Activated T-cell treated with anti-CD3 and anti-CD28 coated beads, Interleukin-2, amount 50 U/mL, for 72 hours (primary cell): Measurements from ENCODE around the gene DPM2. TPM values are rescaled to one million over a fixed set of nuclear protein-coding genes. Genes with fewer than 3 reads are reported as not detected.
A peak's percentile ranks its signal among the peaks of the same experiment; 100 is the strongest.

Source experiments
- ATAC-seq, 2 donors: fragments of 150-1000 bp; cut with Tn5 transposase; replicated peaks in 1 of 2; 2 replicates each; pipeline ENCODE4 v1.10.0; 2021; ENCODE audit warnings: moderate library complexity in 2 of 2, mild to moderate bottlenecking in 1 of 2
- DNase-seq, 2 donors: peaks; one replicate each; pipeline ENCODE4 v3.0.0; 2021 to 2022; ENCODE audit warnings: mixed read lengths in 1 of 2
- H3K27ac Mint-ChIP-seq: one replicate; pipeline ENCODE4 v1.8.0; 2022; ENCODE audit warnings: mild to moderate bottlenecking, moderate library complexity, mixed read lengths
- H3K27me3 Mint-ChIP-seq: one replicate; pipeline ENCODE4 v1.8.0; 2022; ENCODE audit warnings: low read depth, mixed read lengths
- H3K36me3 Mint-ChIP-seq, 2 donors: one replicate each; pipeline ENCODE4 v1.8.0; 2022; ENCODE audit warnings: mixed read lengths in 2 of 2, mild to moderate bottlenecking in 1 of 2; ENCODE audit not compliant: insufficient read depth in 2 of 2
- H3K4me1 Mint-ChIP-seq: one replicate; pipeline ENCODE4 v1.8.0; 2022; ENCODE audit warnings: low read depth, mixed read lengths
- H3K4me3 Mint-ChIP-seq, 2 donors: one replicate each; pipeline ENCODE4 v1.8.0; 2022; ENCODE audit warnings: mild to moderate bottlenecking in 2 of 2, mixed read lengths in 2 of 2, moderate library complexity in 2 of 2
- H3K9me3 Mint-ChIP-seq, 2 donors: one replicate each; pipeline ENCODE4 v1.8.0; 2022; ENCODE audit warnings: mixed read lengths in 2 of 2
- total RNA-seq, 2 donors: library from RNA; stranded (reverse); gene quantifications; one replicate each; pipeline ENCODE4 v1.2.3, GENCODE V29; 2022

Gene DPM2
- total RNA-seq, 2 donors from 2014 or later, result 44.2 to 51.1 TPM

DNA sequence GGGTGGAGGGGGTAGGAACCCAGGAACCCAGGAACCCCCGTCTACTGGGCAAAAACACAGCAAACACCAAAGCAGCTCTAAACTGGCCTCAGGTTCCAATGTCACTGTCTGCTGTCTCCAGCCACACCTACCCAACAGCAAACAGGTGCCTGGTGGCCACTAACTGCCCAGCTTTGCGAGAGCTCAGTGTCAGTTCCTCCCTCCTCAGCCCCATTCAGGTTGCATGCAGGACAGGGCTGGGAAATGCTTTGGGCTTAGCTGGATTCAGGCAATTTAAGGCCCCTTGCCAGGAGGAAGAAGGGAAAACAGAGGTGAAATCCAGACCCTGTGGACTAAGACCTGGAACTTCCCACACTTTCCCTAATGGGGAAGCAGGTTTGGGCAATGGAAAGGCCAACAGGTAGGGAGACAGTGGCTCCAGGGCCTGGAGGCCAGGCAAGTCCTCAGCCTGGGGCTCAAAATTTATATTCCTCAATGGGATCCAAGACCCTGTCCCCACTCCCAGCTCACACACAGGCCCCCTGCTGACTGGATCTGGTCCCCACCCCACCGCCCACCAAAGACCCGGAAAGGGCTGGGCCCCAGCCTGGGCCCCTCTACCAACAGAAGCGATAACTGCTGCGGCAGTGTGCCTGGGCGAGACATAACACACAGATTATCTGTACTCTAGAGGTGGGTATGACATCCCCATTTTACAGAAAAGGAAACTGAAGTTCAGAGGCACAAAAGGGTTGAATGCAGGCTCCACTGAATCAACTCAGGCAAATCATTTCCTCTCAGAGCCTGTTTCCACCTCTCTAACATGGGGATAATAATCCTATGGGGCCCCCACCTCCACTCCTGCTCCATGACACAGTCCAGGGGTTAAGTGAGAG lies 39.6 kb upstream of the DPM2 start:
- peak overlapping the region; percentile 93 for H3K27ac Mint-ChIP-seq
- no peaks in the 10 kb centered on the region for H3K27me3 Mint-ChIP-seq
- H3K36me3 Mint-ChIP-seq, result peaks cover 3 to 12% of the 10 kb centered on the region in 2 donors
- ATAC-seq, result no peak
- peak overlapping the region; percentile 76 to 90 for H3K4me3 Mint-ChIP-seq
- peaks cover 62% of the 10 kb centered on the region for H3K4me1 Mint-ChIP-seq
- no peak for DNase-seq
- H3K9me3 Mint-ChIP-seq, result no peaks in the 10 kb centered on the region

DNA sequence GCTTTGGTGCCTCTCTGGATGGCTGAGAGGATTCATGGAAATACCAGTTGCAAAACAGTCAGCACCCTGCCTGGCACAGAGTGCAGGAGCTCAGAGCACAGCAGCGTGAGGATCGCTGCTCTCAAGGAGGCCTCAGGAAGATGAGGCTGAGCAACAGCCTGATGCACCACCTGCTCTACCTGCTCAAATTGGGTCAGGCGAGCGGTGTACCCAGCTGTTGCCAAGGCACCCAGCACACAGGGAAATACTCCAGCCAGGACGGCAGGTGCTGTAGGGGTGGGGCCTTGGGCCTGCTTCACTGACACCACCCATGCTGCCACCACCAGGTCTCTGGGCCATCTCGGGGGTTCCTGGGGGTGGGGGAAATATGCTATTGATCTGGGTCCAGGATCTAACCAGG lies 38.8 kb upstream of the DPM2 start:
- ATAC-seq, result no peak
- Mint-ChIP-seq H3K4me3 (peak overlapping the region; percentile 76 to 90), H3K27ac (no peak overlapping the region), H3K36me3 (peaks cover 3 to 14% of the 10 kb centered on the region in 2 donors), H3K27me3 (no peaks in the 10 kb centered on the region), H3K9me3 (no peaks in the 10 kb centered on the region), H3K4me1 (peaks cover 62% of the 10 kb centered on the region)
- DNase-seq, result no peak

DNA sequence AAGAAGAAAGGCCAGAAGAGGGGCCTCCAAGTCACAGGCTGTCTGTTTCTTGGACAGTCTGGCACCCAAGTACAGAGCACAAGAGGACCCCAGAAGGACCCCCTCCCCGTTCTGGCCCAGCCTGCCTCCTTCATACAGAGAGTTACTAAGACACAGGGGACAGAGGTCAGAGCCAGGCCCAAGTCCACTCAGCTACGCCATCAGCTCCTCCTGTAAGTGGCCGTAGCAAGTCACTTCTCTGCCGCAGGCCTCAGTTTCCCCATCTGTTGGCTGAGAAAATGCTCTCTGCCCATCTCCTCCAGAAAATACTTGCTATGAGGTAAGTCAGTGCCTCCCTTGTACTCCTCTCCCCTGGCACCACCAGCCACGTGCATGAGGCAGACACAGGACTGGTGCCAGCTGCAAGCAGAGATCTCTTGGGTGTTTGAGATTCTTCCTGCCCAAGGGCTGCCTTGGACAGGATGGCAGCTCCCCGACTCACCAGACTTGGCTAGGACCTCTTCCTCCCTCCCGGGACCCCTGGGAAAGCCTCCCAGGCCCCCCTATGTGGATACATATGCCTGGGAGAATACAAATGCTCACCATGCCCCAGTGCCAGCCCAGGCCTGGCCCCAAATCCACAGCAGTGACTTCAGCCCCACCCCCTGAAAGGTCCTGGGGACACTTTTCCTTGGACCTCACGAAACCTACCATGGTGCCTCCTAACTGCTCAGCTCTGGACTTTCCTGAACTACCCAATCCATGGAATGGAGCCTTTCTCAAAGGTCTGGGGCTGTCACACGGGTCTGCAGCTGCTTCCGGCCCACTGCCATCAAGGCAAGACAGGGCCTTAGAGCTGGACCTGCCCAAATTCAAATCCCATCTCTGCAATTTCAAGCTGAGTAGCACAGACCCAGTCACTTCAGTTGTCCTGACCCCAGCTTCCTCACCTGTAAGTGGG lies 38.0 kb upstream of the DPM2 start:
- Mint-ChIP-seq H3K27me3 (no peaks in the 10 kb centered on the region), H3K4me3 (peak overlapping the region; percentile 76 to 90), H3K27ac (peak overlapping the region; percentile 68), H3K9me3 (no peaks in the 10 kb centered on the region), H3K36me3 (peaks cover 3 to 13% of the 10 kb centered on the region in 2 donors), H3K4me1 (peaks cover 69% of the 10 kb centered on the region)
- no peak for DNase-seq
- ATAC-seq, result no peak

DNA sequence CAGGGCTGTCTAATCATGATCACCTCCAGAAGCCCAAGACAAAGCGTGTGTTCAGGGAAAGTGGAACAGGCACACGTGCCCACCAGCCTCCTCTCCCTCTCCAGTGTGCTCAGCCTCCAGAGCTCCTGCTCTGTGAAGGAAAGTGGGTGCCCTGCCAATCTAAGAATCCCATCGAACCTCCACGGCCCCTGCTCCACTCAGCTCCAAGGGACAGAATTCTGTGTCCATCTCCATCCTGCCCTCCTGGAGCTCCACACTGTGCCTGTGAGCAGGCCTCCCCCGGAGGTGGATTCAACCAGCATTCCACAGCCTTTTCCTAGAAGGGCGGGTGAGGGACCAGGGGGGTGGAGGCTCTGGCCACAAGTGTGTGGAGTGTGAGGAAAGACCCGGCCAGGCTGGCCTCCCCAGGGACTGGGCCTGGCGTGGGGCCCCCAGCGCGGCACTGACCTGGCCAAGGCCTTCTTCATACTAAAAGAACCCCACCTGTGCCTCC lies 37.2 kb upstream of the DPM2 start:
- H3K27ac Mint-ChIP-seq, result peak overlapping the region; percentile 76
- H3K9me3 Mint-ChIP-seq, result no peaks in the 10 kb centered on the region
- peaks cover 5 to 16% of the 10 kb centered on the region in 2 donors for H3K36me3 Mint-ChIP-seq
- ATAC-seq, result no peak
- H3K27me3 Mint-ChIP-seq, result no peaks in the 10 kb centered on the region
- H3K4me3 Mint-ChIP-seq, result peak overlapping the region; percentile 76 to 90
- H3K4me1 Mint-ChIP-seq, result peaks cover 77% of the 10 kb centered on the region
- no peak for DNase-seq

DNA sequence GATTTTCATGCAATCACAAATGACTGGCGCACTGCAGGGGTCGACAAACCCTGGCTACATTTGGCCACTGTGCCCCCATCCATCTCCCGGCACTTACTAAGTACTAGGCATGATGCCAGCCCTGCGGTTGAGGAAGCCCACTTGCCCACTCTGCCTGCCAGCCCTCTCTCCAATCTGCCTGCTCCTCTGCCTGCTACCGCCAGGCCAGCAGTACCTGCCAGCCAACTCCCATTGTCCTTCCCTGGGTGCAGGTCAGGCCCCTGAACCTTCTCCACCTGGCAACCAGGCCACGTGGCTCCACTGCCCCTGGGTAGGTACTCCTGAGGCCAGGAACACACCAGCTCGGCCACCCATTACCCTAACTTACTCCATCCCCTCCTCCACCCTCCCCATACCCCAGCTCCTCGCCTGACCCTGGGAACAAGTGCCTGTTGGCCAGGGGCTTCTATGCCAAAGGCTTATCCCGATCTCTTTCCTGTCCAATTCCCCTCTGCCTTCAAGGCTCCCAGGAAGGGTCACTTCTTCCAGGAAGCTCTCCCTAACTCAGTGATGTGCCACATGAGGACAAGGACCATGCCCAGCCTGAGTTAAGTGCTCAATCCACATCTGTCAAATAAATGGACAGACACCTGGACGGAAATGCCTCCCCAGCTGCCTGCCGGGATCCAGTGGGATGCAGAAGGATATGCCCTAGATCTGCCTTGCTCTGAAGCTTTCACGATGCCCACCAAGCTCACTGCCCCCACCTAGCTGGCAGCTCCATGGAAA lies 36.5 kb upstream of the DPM2 start:
- no peaks in the 10 kb centered on the region for H3K9me3 Mint-ChIP-seq
- no peak for DNase-seq
- H3K27ac Mint-ChIP-seq, result peak overlapping the region; percentile 76
- no peaks in the 10 kb centered on the region for H3K27me3 Mint-ChIP-seq
- peaks cover 5 to 16% of the 10 kb centered on the region in 2 donors for H3K36me3 Mint-ChIP-seq
- peak overlapping the region; percentile 76 to 90 for H3K4me3 Mint-ChIP-seq
- peaks cover 84% of the 10 kb centered on the region for H3K4me1 Mint-ChIP-seq
- ATAC-seq, result no peak

DNA sequence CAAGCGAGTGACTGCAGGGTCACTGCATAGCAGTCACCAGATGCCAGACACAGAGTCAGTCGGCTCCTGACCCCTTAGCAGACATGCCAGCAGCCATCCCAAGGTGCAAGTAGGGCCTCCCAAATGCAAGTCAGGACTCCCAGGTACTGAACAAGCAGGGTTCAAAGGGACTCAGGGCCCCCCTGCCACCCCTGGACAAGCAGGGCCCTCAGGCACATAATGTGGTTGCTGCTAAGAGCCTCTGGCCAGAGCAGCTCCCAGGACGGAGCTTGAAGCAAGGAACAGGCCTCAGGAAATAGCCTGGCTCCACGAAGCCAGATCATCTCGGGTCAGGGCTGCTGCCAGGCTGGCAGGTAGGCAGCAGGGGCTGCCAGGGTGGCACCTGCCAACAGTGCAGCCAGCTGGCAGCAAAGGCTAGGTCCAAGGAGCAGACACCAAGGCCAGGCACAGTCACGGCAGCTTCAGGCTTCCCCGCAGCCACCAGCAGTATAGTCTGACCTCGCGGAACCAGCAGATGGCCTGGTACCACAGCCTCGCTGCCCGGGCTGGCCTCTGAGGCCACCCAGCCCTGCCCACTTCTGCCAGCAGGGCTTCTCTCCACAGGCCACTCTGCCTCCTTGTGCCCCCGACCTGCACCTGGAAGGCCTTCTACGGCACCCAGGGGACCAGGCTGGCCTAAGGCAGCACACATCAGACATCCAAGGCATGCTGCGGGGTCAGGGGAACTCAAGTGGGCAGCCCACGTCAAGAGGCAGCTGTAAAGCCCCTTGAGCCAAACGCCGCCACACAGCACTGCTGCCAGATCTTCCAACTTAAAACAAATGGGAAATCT lies 35.7 kb upstream of the DPM2 start:
- H3K4me3 Mint-ChIP-seq, result peak overlapping the region; percentile 76 to 90

DNA sequence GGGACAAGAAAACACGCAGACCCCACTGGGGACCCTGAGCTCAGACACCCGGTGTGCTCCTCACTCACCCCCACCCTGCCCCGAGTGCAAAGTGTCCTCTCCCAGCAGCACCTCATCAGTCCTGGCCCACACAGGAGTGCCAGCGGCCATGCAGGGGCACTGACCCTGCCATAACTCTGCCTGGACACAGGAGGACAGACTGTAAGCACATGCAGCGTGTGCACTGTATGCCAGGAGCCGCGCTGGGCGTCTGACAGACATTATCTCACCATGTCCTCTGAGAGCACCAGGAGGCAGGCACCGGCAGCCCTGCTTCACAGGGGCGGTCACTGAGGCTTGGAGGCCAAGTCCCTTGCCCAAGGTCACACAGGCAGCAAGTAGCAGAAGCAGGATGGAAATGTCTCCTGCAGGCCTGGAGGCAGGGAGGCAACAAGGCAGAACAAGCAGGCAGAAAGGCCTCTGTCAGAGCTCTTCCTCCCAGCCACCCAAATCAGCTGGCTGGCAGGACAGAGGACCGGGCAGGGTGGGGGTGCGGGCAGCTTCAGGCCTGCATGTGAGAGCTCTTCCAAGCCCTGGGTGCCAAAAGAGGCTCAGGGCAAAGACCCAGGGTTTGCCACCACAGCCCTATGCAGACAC lies 34.7 kb upstream of the DPM2 start:
- DNase-seq (no peak), ATAC-seq (no peak)
- H3K9me3 Mint-ChIP-seq, result no peaks in the 10 kb centered on the region
- peaks cover 1 to 14% of the 10 kb centered on the region in 2 donors for H3K36me3 Mint-ChIP-seq
- no peaks in the 10 kb centered on the region for H3K27me3 Mint-ChIP-seq
- peaks cover 100% of the 10 kb centered on the region for H3K4me1 Mint-ChIP-seq
- peak overlapping the region; percentile 79 for H3K27ac Mint-ChIP-seq
- peak overlapping the region; percentile 76 to 90 for H3K4me3 Mint-ChIP-seq

More for the DNA sequence above, 35.7 kb upstream of the DPM2 start:
- no peaks in the 10 kb centered on the region for H3K27me3 Mint-ChIP-seq
- DNase-seq (no peak), ATAC-seq (no peak)
- peaks cover 1 to 16% of the 10 kb centered on the region in 2 donors for H3K36me3 Mint-ChIP-seq
- H3K27ac Mint-ChIP-seq, result peak overlapping the region; percentile 6
- peaks cover 92% of the 10 kb centered on the region for H3K4me1 Mint-ChIP-seq
- no peaks in the 10 kb centered on the region for H3K9me3 Mint-ChIP-seq

DNA sequence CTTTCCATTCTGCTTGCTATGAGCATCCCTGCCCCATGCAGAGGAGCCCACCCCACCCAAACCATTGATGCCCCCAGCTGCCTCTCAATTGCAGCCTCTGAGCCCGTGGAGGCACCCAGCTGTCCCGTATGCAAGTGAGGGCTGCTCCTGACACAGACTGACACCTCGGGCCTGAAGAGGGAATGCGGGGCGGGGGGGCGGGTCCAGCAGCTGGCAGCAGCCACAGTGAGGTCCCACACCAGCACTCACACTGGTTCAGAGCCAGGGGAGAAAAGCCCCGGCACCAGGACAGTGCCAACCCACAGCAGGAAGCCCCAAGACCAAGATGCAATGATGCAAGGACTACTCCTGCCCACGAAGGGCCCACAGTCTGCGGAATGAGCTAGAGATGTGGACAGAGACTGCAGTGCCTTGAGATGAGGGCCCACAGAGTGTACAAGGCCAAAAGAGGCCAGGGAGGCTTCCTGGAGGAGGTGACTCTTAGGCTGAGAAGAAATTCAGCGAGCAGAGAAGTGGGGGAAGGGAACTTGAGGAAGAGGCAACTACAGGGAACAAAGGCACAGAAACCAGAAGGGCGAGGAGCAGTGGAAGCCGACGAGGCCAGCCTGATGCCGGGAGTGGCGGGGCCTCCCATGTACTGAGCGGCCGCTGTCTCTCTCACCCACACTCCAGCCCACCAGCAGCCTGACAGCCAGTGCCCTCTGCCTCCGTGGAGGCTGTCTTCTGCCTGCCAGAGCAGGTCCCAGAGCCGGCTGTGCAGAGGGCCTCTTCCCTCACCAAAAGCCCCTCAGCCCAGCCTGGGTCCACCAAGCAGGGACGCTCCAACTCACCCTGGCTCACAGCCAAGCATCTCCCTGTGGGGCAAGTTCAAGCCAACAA lies 33.9 kb upstream of the DPM2 start:
- Mint-ChIP-seq H3K27me3 (no peaks in the 10 kb centered on the region), H3K4me1 (peaks cover 100% of the 10 kb centered on the region)

DNA sequence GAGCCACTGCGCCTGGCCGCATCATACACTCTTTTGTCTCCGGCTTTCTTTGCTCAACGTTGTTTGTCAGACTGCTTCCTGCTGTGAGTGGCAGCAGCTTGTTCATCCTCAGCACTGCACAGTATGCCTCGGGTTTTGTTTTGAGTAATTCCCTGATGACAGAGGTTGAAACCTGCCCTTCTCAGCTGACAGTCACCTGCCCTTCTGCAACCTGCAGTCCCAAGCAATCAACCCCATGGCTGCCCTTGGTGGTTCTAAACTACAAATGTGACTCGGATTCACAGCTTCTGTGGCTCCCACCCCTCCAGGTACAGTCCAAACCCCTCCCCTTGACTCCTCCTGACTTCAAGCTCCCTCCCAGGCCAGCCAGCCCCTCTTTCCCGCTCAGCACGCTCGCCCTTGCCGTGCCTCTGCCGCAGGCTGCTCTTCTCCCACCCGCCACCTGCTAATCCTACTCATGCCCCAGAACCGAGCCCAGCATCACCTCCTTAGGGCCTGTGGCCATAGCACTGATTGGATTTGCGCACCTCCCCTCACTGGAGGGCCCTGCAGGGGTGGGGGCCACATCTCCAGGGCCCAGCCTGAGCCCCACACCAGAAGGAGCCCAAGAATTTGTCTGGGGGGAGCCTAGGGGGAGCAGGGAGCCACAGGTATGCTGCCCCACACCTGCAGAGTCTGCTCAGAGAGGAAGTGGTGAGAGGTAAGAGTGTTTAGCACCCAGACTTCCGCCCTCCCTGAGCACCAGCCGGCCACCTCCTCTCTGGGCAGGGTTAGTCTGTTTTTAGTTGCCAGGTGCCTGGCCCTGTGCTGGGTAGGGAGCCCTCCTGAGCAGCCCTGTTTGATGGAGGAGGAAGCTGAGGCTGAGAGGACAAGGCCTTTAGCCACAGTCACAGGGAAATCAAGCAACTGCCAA lies 33.0 kb upstream of the DPM2 start:
- peaks cover 1 to 14% of the 10 kb centered on the region in 2 donors for H3K36me3 Mint-ChIP-seq
- no peaks in the 10 kb centered on the region for H3K9me3 Mint-ChIP-seq
- no peaks in the 10 kb centered on the region for H3K27me3 Mint-ChIP-seq
- peaks cover 100% of the 10 kb centered on the region for H3K4me1 Mint-ChIP-seq
- DNase-seq (peak; percentile 86 to 88), ATAC-seq (peak; percentile 80 to 84)
- H3K27ac Mint-ChIP-seq, result peak overlapping the region; percentile 94
- H3K4me3 Mint-ChIP-seq, result peak overlapping the region; percentile 73 to 90

More for the DNA sequence above, 33.9 kb upstream of the DPM2 start:
- no peaks in the 10 kb centered on the region for H3K9me3 Mint-ChIP-seq
- peak overlapping the region; percentile 76 to 90 for H3K4me3 Mint-ChIP-seq
- DNase-seq (peak; percentile 70 to 71), ATAC-seq (peak; percentile 25 to 31)
- H3K27ac Mint-ChIP-seq, result peak overlapping the region; percentile 94
- H3K36me3 Mint-ChIP-seq, result peaks cover 1 to 14% of the 10 kb centered on the region in 2 donors
